Ectodermal cell (in vitro differentiated cells): ENCODE data around the gene RBCK1.

Experiments
- H3K27ac ChIP-seq: 2 replicates; pipeline ENCODE4 v1.7.0; 2013; ENCODE audit warnings: mild to moderate bottlenecking, low read depth, low read length; ENCODE audit not compliant: insufficient read depth, poor library complexity, severe bottlenecking
- H3K27me3 ChIP-seq: 2 replicates; pipeline ENCODE4 v1.7.0; 2013; ENCODE audit warnings: mild to moderate bottlenecking, low read length; ENCODE audit not compliant: insufficient read depth, control insufficient read depth, poor library complexity, severe bottlenecking
- H3K36me3 ChIP-seq: one replicate; pipeline ENCODE4 v1.7.0; 2013; ENCODE audit warnings: low read length; ENCODE audit not compliant: control insufficient read depth, insufficient read depth
- H3K4me1 ChIP-seq: one replicate; pipeline ENCODE4 v1.7.0; 2013; ENCODE audit warnings: low read length; ENCODE audit not compliant: control insufficient read depth, insufficient read depth
- H3K4me3 ChIP-seq: 2 replicates; pipeline ENCODE4 v1.7.0; 2013; ENCODE audit warnings: low read depth, low read length, control low read depth; ENCODE audit not compliant: insufficient read depth
- H3K9me3 ChIP-seq: 2 replicates; pipeline ENCODE4 v1.7.0; 2013; ENCODE audit warnings: mild to moderate bottlenecking, low read length, moderate library complexity; ENCODE audit not compliant: control insufficient read depth
- WGBS, 2 experiments: methylation state at CpG; one replicate each; pipeline ENCODE4 v1.1.7; 2013; ENCODE audit warnings: missing lambda C conversion rate in 2 of 2; 5-methylcytosine and 5-hydroxymethylcytosine counted together

The RBCK1 gene

DNA sequence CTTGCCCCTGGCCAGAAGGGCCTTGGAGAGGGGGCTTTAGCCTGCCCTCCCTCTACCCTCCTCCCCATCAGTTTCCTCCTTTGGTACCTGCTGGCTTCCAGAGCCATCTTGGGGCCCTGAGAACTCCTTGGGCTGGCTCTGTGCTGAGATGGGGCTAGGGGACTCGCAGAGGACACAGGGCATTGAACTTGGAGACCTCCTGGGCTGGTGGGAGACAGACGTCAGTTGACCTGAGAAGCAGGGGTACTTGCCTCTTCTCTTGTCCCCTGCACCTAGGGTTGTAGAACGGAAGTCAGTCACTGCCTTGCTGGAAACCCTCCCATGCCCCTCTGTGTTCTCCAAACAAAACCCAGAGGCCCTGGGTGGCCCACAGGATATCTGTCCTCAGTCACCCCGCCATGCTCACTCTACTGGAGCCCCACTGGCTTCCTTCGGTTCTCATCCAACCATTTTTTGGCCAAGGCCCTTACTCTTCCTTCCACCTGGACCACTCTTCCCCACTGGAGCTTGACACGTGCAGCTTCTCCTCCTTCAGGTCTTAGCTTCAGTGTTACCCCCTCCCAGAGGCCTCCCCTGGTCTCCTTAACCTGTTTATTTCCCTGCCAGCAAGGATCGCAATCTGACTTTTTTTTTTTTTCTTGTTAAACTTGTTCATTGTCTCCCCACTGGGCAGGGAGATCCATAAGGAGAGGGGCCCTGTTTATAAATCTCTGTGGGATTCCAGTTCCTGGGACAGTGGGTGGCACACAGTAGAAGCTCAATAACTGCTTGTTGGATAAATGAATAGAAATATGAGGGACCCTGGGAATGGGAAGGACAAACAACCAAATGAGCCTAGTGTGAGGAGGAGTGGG lies 971 bp downstream of the RBCK1 start:
- Histone ChIP-seq H3K9me3 (no peaks in the 10 kb centered on the region), H3K4me1 (peaks cover 7% of the 10 kb centered on the region), H3K27me3 (peaks cover 6% of the 10 kb centered on the region), H3K36me3 (peaks cover 21% of the 10 kb centered on the region), H3K27ac (no peak overlapping the region), H3K4me3 (peak overlapping the region; percentile 77)
- WGBS, 2 experiments: 32 to 35% methylated on average over 7 of the region's 7 CpGs

DNA sequence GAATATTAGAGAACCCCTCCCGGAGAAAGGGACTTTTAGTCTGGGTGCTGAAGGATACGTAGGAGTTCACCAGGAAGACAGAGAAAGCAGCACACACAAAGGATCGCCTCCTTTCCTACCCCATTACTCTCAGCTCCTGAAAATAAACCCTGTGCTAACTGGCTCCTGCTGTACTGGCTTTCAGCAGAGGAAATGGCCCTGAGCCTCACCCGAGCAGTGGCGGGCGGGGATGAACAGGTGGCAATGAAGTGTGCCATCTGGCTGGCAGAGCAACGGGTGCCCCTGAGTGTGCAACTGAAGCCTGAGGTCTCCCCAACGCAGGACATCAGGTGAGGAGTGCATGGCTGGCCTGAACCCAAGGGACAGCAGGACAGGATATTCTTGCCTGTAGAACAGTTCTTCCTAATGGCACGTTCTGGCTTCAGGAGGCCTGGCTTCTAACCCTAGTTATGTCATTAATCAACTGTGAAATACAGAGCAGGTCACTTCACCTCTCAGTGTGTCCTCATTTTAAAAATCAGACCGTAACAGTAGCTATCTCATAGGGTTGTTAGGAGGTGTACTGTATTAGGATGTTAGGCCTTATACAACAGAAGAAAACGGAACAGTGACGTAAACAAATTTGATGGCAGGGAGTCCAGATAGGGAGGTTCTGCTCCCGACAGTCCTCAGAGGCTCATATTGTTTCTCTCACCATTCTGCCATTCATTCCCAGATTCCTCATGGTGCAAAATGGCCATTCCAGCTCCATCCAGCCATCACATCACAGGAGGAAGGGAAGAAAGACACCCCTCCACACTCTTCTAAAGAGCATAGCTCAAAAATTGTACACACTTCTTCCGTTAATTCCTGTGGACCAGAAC lies 1.8 kb downstream of the RBCK1 start:
- no peak overlapping the region for H3K27ac ChIP-seq
- peaks cover 21% of the 10 kb centered on the region for H3K36me3 ChIP-seq
- H3K4me3 ChIP-seq: no peak overlapping the region
- H3K9me3 ChIP-seq: no peaks in the 10 kb centered on the region
- H3K4me1 ChIP-seq: peaks cover 7% of the 10 kb centered on the region
- peaks cover 6% of the 10 kb centered on the region for H3K27me3 ChIP-seq
- WGBS, 2 experiments: 96% methylated on average over 14 of the region's 14 CpGs

DNA sequence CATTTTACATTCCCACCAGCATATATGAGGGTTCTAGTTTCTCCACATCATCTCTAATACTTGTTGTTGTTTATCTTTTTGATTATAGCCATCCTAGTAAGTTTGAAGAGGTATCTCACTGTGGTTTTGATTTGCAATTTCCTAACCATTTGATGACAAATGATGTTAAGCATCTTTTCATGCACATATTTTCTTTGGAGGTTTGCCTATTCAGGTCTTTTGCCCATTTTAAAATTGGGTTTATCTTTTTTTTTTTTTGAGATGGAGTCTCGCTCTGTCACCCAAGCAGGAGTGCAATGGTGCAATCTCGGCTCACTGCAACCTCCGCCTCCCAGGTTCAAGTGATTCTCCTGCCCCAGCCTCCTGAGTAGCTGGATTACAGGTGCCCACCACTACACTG lies 4.0 kb downstream of the RBCK1 start:
- no peak overlapping the region for H3K4me3 ChIP-seq
- H3K27me3 ChIP-seq: no peaks in the 10 kb centered on the region
- H3K36me3 ChIP-seq: peaks cover 21% of the 10 kb centered on the region
- H3K9me3 ChIP-seq: no peaks in the 10 kb centered on the region
- peaks cover 7% of the 10 kb centered on the region for H3K4me1 ChIP-seq
- H3K27ac ChIP-seq: no peak overlapping the region
- WGBS, 2 experiments: 90 to 91% methylated on average over 3 of the region's 3 CpGs

DNA sequence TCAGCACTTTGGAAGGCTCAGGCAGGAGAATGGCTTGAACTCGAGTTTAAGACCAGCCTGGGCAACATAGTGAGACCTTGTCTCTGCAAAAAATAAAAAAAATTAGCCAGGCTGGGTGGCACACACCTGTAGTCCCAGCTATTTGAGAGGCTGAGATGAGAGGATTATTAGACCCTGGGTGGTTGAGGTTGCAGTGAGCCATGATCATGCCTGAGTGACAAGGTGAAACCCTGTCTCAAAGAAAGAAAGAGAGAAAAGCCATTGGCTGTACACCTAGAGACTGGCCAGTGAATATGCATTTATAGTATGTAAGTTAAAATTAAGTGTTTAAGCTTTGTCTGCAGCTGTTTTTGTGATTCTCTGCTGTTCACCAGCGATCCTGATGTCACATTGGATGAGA lies 6.1 kb downstream of the RBCK1 start:
- H3K4me3 ChIP-seq: no peak overlapping the region
- H3K27me3 ChIP-seq: no peaks in the 10 kb centered on the region
- H3K4me1 ChIP-seq: peaks cover 3% of the 10 kb centered on the region
- 89 to 91% methylated on average over 2 of the region's 2 CpGs for WGBS, 2 experiments
- H3K9me3 ChIP-seq: no peaks in the 10 kb centered on the region
- H3K36me3 ChIP-seq: peaks cover 21% of the 10 kb centered on the region
- H3K27ac ChIP-seq: no peak overlapping the region

DNA sequence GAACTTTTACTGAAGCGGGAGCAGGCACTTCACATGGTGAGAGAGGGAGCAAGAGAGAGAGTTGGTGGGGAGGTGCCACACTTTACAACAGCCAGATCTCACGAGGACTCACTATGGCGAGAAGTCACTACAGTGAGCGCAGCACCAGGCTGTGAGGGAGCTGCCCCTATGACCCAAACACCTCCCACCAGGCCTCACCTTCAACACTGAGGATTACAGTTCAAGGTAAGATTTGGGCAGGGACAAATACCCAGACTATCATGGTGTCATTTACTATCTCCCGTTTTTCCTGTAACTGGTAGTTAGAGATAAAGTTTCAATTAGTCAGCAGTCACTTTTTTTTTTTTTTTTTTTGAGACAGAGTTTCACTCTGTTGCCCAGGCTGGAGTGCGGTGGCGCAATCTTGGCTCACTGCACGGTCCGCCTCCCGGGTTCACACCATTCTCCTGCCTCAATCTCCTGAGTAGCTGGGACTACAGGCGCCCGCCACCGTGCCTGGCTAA lies 7.8 kb downstream of the RBCK1 start:
- H3K4me1 ChIP-seq: no peaks in the 10 kb centered on the region
- H3K36me3 ChIP-seq: peaks cover 28% of the 10 kb centered on the region
- no peaks in the 10 kb centered on the region for H3K9me3 ChIP-seq
- H3K4me3 ChIP-seq: no peak overlapping the region
- no peak overlapping the region for H3K27ac ChIP-seq
- no peaks in the 10 kb centered on the region for H3K27me3 ChIP-seq
- 92 to 93% methylated on average over 13 of the region's 13 CpGs for WGBS, 2 experiments

DNA sequence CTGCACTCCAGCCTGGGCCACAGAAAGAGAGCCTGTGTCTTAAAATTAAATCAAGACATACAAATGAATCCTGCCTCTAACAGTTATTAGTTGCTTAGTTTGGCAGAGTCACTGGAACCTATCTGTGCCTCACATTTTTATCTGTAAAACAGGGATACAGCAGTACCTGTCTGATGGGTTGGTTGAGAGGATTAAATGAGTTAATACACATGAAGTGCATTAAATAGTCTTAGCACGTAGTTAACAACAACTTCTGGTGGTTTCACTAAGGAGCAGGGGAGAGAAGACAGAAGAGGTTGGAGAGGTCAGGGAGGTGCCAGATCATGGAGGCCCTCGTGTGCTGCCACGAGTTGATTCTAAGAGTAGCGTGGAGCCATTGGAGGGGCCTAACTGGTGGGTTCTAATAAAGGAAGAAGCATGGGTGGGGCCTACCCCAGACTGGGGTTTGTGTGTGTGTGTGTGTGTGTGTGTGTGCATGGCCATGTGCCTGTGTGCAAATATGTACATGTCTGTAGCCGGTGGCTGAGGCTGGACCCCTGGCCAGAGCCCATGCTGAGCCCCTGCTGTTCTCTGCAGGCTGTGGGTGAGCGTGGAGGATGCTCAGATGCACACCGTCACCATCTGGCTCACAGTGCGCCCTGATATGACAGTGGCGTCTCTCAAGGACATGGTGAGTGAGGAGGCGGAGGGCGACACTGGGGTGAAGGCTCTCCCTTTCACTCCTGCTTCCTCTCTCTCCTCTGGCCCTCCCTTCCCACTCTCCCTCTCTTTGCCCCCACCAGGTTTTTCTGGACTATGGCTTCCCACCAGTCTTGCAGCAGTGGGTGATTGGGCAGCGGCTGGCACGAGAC lies 9.1 kb downstream of the RBCK1 start:
- Histone ChIP-seq H3K4me3 (no peak overlapping the region), H3K27me3 (no peaks in the 10 kb centered on the region), H3K36me3 (peaks cover 21% of the 10 kb centered on the region), H3K27ac (no peak overlapping the region), H3K9me3 (no peaks in the 10 kb centered on the region), H3K4me1 (no peaks in the 10 kb centered on the region)
- 91 to 92% methylated on average over 13 of the region's 13 CpGs for WGBS, 2 experiments

DNA sequence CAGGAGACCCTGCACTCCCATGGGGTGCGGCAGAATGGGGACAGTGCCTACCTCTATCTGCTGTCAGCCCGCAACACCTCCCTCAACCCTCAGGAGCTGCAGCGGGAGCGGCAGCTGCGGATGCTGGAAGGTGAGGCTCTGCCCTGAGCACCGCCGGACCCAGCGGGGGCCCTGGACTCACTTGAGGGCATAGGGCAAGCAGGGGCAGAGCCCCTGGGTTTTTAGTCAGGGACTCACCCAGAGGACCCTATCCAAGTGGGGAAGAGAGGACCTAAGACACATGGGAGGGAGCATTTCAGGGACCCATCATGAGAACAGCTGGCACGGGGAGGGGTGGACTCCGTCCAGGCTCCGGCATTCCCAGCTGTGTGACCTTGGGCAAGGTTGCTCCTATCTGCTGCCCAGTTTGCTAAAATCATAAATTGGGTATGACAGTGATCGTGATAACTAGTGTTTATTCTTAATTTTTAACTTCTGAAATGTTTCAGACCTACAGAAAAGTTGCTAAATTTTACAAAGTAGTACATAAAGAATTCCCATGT lies 9.8 kb downstream of the RBCK1 start:
- no peaks in the 10 kb centered on the region for H3K4me1 ChIP-seq
- H3K9me3 ChIP-seq: no peaks in the 10 kb centered on the region
- no peaks in the 10 kb centered on the region for H3K27me3 ChIP-seq
- 94 to 95% methylated on average over 12 of the region's 12 CpGs for WGBS, 2 experiments
- no peak overlapping the region for H3K27ac ChIP-seq
- peaks cover 20% of the 10 kb centered on the region for H3K36me3 ChIP-seq
- no peak overlapping the region for H3K4me3 ChIP-seq

DNA sequence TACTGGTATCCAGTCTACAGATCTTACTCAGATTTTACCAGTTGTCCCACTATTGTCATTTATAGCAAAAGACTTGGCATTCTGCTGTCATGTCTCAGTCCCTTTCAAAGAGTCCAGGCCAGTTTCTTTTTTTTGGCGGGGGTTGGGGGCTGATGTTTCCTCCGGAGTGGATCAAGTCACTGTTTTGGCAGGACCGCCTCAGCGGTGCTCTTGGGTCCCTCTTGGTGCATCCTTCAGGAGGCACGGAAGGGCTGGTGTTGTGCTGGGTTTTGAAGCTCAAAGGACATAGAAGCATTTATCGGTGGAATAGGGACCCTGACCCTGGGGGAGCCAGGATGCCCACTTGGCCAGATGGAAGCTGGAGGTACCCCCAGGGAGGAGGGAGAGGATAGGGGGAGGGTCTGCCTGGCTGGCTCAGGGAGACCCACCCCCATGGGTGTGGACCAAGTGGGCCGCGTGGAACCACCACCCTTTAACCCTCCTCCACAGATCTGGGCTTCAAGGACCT lies 10.8 kb downstream of the RBCK1 start:
- Histone ChIP-seq H3K4me1 (no peaks in the 10 kb centered on the region), H3K27me3 (no peaks in the 10 kb centered on the region), H3K36me3 (peaks cover 20% of the 10 kb centered on the region), H3K27ac (no peak overlapping the region), H3K9me3 (no peaks in the 10 kb centered on the region), H3K4me3 (no peak overlapping the region)
- 92 to 93% methylated on average over 8 of the region's 8 CpGs for WGBS, 2 experiments

DNA sequence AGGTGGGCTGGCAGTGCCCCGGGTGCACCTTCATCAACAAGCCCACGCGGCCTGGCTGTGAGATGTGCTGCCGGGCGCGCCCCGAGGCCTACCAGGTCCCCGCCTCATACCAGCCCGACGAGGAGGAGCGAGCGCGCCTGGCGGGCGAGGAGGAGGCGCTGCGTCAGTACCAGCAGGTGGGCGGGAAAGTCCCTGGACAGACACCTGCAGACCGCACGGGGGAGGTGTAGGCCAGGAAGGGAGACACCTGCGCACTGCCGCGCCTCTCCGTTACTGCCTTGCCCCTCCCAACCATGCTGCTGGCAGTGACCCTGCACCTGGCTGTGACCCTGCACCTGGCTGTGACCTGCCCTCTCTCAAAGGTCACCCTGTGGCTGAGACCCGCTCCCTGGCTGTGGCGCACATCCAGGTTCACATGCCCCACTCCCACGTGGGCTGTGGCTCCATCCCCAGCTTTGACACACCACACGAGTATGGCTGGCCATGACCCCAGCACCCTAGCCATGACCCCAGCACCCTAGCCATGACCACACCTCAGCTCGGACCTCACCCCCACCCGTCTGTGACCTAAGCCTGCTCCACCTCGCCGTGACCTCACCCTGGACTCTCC lies 11.6 kb downstream of the RBCK1 start:
- Histone ChIP-seq H3K36me3 (peaks cover 20% of the 10 kb centered on the region), H3K9me3 (no peaks in the 10 kb centered on the region), H3K4me3 (no peak overlapping the region), H3K4me1 (no peaks in the 10 kb centered on the region), H3K27ac (no peak overlapping the region), H3K27me3 (no peaks in the 10 kb centered on the region)
- 95 to 97% methylated on average over 32 of the region's 32 CpGs for WGBS, 2 experiments
